ENCODE data around the gene HOTAIR. TPM values are rescaled to one million over a fixed set of nuclear protein-coding genes. Genes with fewer than 3 reads are reported as not detected.

Gene HOTAIR
- total RNA-seq, 1 experiment from 2014 or later, result not detected

DNA sequence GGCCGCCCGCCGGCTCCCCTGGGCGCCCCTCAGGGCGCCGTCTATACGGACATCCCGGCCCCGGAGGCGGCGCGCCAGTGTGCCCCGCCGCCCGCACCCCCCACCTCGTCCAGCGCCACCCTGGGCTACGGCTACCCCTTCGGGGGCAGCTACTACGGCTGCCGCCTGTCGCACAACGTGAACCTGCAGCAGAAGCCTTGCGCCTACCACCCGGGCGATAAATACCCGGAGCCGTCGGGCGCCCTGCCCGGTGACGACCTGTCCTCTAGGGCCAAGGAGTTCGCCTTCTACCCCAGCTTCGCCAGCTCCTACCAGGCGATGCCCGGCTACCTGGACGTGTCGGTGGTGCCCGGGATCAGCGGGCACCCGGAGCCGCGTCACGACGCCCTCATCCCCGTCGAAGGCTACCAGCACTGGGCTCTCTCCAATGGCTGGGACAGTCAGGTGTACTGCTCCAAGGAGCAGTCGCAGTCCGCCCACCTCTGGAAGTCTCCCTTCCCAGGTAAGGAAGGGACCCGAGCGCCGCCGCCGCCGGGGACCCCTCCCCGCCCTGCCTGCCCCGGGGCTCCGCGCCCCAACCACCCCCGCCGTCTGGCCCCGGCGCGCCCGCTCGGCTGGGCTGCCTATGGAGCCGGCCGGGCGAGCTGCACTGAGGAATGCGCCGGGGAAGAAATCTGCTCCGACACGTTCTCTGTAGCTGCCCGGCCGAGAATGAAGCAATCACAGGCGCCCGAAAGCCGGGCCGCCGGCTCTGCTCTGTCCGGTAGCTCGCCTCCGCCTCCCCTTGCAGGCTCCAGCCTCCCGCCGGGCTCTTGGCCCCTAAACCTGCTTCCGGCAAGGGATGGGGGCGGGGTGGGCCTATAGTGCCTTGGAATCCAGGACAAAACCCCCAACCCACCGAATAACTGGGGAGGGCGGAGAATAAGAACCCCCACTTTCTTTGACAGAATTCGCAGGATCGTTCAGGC is 35.3 kb downstream of the HOTAIR start:
- Histone ChIP-seq H4K8ac (replicated peaks; ENCODE audit: insufficient read length, low read depth, low read length) (no peak overlapping the region), H3K9me3 (ENCODE audit: control insufficient read depth, low read depth, low read length) (no peaks in the 10 kb centered on the region), H4K20me1 (ENCODE audit: control insufficient read depth, insufficient read depth, insufficient read length) (no peaks in the 10 kb centered on the region), H2BK20ac (ENCODE audit: low read depth, low read length, poor library complexity, severe bottlenecking) (no peak overlapping the region), H4K5ac (ENCODE audit: insufficient read length, low read depth, low read length) (no peak overlapping the region), H2BK12ac (ENCODE audit: insufficient read length, low read depth, low read length) (no peak overlapping the region), H3K23me2 (ENCODE audit: insufficient read length, low read depth, low read length, poor library complexity, severe bottlenecking) (no peaks in the 10 kb centered on the region), H2BK120ac (ENCODE audit: low read depth, low read length, poor library complexity, severe bottlenecking) (no peak overlapping the region), H2BK15ac (ENCODE audit: low read depth, low read length) (no peak overlapping the region), H3K79me2 (ENCODE audit: insufficient read depth, low read length) (no peaks in the 10 kb centered on the region), H3K27me3 (ENCODE audit: insufficient read depth, low read length) (peaks cover 92% of the 10 kb centered on the region), H3K23ac (ENCODE audit: insufficient read length, low read depth, low read length) (no peak overlapping the region), H3K27ac (ENCODE audit: insufficient read length, low read depth, low read length) (no peak overlapping the region), H3K14ac (ENCODE audit: insufficient read depth, low read length) (no peak overlapping the region), H3K79me1 (ENCODE audit: insufficient read depth, low read depth, low read length, poor library complexity, severe bottlenecking) (no peaks in the 10 kb centered on the region), H3K56ac (ENCODE audit: insufficient read length, low read depth, low read length) (no peak overlapping the region), H3K4me2 (ENCODE audit: insufficient read depth, insufficient read length, low read length) (no peak overlapping the region), H2BK5ac (ENCODE audit: insufficient read length, low read length) (no peak overlapping the region), H3T11ph (ENCODE audit: low read length) (no peak overlapping the region), H2AK5ac (ENCODE audit: insufficient read length, low read length) (no peak overlapping the region), H3K9ac (ENCODE audit: extremely low read depth, insufficient read length, low read length) (no peak overlapping the region), H3K4me1 (ENCODE audit: insufficient read depth, low read length) (no peaks in the 10 kb centered on the region), H3K18ac (ENCODE audit: insufficient read length, low read depth, low read length) (no peak overlapping the region), H3K4ac (ENCODE audit: low read depth, low read length) (no peak overlapping the region), H4K91ac (ENCODE audit: insufficient read length, low read depth, low read length) (no peak overlapping the region), H2AFZ (ENCODE audit: low read length) (no peak overlapping the region)
- Mint-ChIP-seq H3K4me1 (peaks cover 0 to 19% of the 10 kb centered on the region in 2 experiments; a peak in 3 of 4 replicates), H3K36me3 (ENCODE audit: insufficient read depth in 1 of 3, low read depth in 3 of 3) (no peaks in the 10 kb centered on the region), H3K27ac (no peak overlapping the region), H3K4me3 (peak overlapping the region; percentile 29 to 67), H3K27me3 (ENCODE audit: low read depth) (peaks cover 98% of the 10 kb centered on the region), H3K9me3 (peaks cover 3 to 6% of the 10 kb centered on the region in 2 experiments)
- TF ChIP-seq, protein P1, sequence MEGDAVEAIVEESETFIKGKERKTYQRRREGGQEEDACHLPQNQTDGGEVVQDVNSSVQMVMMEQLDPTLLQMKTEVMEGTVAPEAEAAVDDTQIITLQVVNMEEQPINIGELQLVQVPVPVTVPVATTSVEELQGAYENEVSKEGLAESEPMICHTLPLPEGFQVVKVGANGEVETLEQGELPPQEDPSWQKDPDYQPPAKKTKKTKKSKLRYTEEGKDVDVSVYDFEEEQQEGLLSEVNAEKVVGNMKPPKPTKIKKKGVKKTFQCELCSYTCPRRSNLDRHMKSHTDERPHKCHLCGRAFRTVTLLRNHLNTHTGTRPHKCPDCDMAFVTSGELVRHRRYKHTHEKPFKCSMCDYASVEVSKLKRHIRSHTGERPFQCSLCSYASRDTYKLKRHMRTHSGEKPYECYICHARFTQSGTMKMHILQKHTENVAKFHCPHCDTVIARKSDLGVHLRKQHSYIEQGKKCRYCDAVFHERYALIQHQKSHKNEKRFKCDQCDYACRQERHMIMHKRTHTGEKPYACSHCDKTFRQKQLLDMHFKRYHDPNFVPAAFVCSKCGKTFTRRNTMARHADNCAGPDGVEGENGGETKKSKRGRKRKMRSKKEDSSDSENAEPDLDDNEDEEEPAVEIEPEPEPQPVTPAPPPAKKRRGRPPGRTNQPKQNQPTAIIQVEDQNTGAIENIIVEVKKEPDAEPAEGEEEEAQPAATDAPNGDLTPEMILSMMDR (conservative IDR thresholded peaks at IDR 0.05), result no peak
- WGBS (ENCODE audit: extremely low coverage, insufficient read length, low lambda C conversion rate), result no CpG with 5 or more reads among the region's 91 CpGs
- peak; percentile 65 for DNase-seq
